Duodenal mucosa (tissue), 2 donors: ENCODE data around the gene KLHDC1.
"Not testable (repeated sequence)": the region's sequence is repeated elsewhere in the genome, so short reads cannot be mapped to it uniquely, and the experiment has no call there.

Experiments used
- H3K27ac ChIP-seq: one replicate; pipeline ENCODE4 v1.7.0; 2013; ENCODE audit warnings: low read depth, low read length
- H3K27me3 ChIP-seq, 2 donors: one replicate each; pipeline ENCODE4 v1.7.0; 2013; ENCODE audit warnings: low read length in 2 of 2, control low read depth in 1 of 2; ENCODE audit not compliant: insufficient read depth in 2 of 2, control insufficient read depth in 1 of 2
- H3K36me3 ChIP-seq, 2 donors: one replicate each; pipeline ENCODE4 v1.7.0; 2013; ENCODE audit warnings: low read length in 2 of 2, control low read depth in 1 of 2; ENCODE audit not compliant: insufficient read depth in 2 of 2, control insufficient read depth in 1 of 2
- H3K4me1 ChIP-seq, 2 donors: one replicate each; pipeline ENCODE4 v1.7.0; 2013; ENCODE audit warnings: low read length in 2 of 2, control low read depth in 1 of 2; ENCODE audit not compliant: insufficient read depth in 2 of 2, control insufficient read depth in 1 of 2
- H3K4me3 ChIP-seq, 2 donors: one replicate each; pipeline ENCODE4 v1.7.0; 2013; ENCODE audit warnings: low read length in 2 of 2, low read depth in 1 of 2
- H3K9ac ChIP-seq, 2 donors: one replicate each; pipeline ENCODE4 v1.7.0; 2013; ENCODE audit warnings: low read length in 2 of 2, low read depth in 1 of 2
- H3K9me3 ChIP-seq, 2 donors: one replicate each; pipeline ENCODE4 v1.7.0; 2013; ENCODE audit warnings: low read length in 2 of 2, control low read depth in 1 of 2; ENCODE audit not compliant: control insufficient read depth in 1 of 2

The KLHDC1 gene

DNA sequence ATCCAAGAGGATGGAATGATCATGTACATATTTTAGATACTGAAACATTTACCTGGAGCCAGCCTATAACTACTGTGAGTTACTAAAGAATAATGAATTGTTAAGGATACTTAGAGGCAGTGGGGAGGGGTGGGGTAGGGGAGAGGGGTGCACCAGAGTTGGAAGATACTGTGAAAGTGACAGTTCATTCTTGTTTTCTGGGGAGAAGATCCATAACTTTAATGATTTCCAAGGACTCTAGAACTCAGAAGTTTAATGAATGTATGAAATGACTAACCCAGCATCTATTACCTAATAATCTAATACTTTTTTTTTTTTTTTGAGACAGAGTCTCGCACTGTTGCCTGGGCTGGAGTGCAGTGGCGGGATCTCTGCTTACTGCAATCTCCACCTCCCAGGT, 85.5 kb downstream of the KLHDC1 start:
- Histone ChIP-seq H3K4me3 (no peak overlapping the region), H3K27ac (no peak overlapping the region), H3K27me3 (no peaks in the 10 kb centered on the region), H3K4me1 (no peaks in the 10 kb centered on the region), H3K9me3 (no peaks in the 10 kb centered on the region), H3K36me3 (peaks cover 45 to 82% of the 10 kb centered on the region in 2 donors), H3K9ac (no peak overlapping the region)

DNA sequence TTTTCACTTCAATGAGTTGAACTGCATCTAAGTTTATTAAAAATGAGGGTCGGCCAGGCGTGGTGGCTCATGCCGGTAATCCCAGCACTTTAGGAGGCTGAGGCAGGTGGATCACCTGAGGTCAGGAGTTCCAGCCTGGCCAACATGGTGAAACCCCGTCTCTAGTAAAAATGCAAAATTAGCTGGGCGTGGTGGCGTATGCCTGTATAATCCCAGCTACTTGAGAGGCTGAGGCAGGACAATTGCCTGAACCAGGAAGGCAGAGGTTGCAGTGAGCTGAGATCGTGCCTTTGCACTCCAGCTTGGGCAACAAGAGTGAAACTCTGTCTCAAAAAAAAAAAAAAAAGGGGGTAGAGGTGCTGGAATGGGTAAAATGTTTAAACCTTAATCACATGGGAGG, 88.1 kb downstream of the KLHDC1 start:
- H3K27ac ChIP-seq, H3K27me3 ChIP-seq, H3K4me3 ChIP-seq, H3K9me3 ChIP-seq, H3K9ac ChIP-seq, H3K4me1 ChIP-seq: not testable (repeated sequence)
- H3K36me3 ChIP-seq = peaks cover 42 to 88% of the 10 kb centered on the region in 2 donors

GRCh38 chr14:49783394-49784014, 90.6 kb downstream of the KLHDC1 start:
- H3K9ac ChIP-seq = no peak overlapping the region
- H3K4me3 ChIP-seq = no peak overlapping the region
- no peaks in the 10 kb centered on the region for H3K4me1 ChIP-seq
- no peaks in the 10 kb centered on the region for H3K9me3 ChIP-seq
- peaks cover 48 to 96% of the 10 kb centered on the region in 2 donors for H3K36me3 ChIP-seq
- no peaks in the 10 kb centered on the region for H3K27me3 ChIP-seq
- no peak overlapping the region for H3K27ac ChIP-seq

DNA sequence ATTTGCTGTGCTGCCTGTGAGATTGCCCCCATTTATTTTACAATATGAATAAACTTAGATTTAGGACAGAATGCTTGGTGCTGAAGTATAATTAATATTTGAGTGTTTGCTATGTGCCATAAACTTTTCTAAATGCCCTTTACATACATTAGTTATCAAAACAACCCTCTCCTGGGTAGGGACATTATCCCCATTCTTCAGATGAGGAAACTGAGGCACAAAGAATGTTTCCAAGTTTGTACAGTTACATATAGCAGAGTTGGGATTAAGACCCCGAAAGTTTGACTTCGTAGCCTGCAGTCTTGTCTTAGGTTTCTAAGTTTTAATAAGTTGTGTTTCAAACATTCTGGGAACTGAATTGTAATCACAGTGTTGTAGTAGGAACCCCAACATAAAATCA, 93.4 kb downstream of the KLHDC1 start:
- Histone ChIP-seq H3K27me3 (no peaks in the 10 kb centered on the region), H3K27ac (no peak overlapping the region), H3K9me3 (no peaks in the 10 kb centered on the region), H3K4me3 (no peak overlapping the region), H3K9ac (no peak overlapping the region), H3K4me1 (no peaks in the 10 kb centered on the region), H3K36me3 (peaks cover 48 to 89% of the 10 kb centered on the region in 2 donors)

GRCh38 chr14:49792618-49793017, 99.7 kb downstream of the KLHDC1 start:
- Histone ChIP-seq H3K36me3 (peaks cover 38 to 75% of the 10 kb centered on the region in 2 donors), H3K9ac (no peak overlapping the region), H3K27ac (no peak overlapping the region), H3K9me3 (no peaks in the 10 kb centered on the region), H3K4me1 (no peaks in the 10 kb centered on the region), H3K27me3 (no peaks in the 10 kb centered on the region), H3K4me3 (no peak overlapping the region)

GRCh38 chr14:49796025-49796424, 103.1 kb downstream of the KLHDC1 start:
- Histone ChIP-seq H3K36me3 (peaks cover 44 to 79% of the 10 kb centered on the region in 2 donors), H3K9ac (no peak overlapping the region), H3K9me3 (no peaks in the 10 kb centered on the region), H3K27me3 (no peaks in the 10 kb centered on the region), H3K4me3 (no peak overlapping the region), H3K4me1 (no peaks in the 10 kb centered on the region), H3K27ac (no peak overlapping the region)
